GM13977 (cell line): ENCODE measurements around the gene METTL23.

Experiments used
- DNase-seq: peaks from one replicate; pipeline ENCODE4 v3.0.0; 2012; ENCODE audit warnings: low spot score
- in situ Hi-C: fragments of 300-500 bp; cut with MboI; formaldehyde crosslinking; loops from one replicate; pipeline ENCODE4 v1.12.0; 2022; ENCODE audit warnings: low sequenced_read_pairs, low pct_unique_long_range_greater_than_20kb, mixed read lengths, inconsistent platforms; ENCODE audit not compliant: unreplicated experiment
- TF ChIP-seq, protein P1 (sequence below): IDR thresholded peaks from 2 replicates; pipeline ENCODE4 v1.5.1; 2012; ENCODE audit warnings: mild to moderate bottlenecking, control low read depth; ENCODE audit not compliant: insufficient read depth; ENCODE audit errors: extremely low read depth, missing control alignments

Gene METTL23

DNA sequence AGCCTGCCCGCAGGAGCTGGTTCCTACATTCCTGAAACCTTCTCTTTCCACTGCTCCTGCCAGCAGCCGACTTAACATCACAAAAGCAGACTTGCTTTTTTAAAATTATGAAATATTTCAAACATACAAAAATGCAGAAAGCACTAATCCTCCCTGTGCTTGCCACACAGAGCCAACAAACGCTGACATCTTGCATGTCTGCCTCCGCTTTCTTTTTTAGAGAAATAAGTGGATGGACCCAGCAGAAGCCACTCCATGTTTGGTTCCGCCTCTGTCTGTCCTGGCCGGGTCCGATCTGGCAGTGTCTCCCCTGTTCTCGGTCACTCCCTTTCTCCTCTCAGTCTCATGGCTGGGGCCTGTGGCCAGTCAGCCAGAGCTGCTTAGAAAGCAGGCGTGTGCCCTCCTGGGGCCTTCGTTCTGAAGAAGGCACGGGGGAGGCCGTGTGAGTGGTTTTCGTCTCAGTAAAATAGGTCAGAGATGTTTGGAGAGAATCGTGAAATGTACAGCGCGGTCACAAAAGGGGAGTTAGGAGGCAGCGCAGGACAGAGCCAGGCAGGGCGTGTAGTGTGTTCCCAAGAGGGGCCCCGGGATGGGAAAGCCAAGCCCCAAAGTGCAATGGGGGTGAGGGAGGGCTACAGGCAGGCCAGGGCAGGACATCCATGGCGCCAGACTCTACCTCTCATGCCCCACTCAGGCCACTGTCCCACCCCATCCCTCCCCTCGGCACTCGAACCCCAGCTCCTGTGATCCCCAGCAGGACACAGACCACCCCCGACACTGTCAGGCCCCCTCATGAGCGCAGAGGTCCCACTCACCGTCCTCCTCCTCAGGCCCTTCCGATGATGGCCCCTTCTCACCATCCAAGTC, 39.1 kb upstream of the METTL23 start:
- TF ChIP-seq, protein P1, sequence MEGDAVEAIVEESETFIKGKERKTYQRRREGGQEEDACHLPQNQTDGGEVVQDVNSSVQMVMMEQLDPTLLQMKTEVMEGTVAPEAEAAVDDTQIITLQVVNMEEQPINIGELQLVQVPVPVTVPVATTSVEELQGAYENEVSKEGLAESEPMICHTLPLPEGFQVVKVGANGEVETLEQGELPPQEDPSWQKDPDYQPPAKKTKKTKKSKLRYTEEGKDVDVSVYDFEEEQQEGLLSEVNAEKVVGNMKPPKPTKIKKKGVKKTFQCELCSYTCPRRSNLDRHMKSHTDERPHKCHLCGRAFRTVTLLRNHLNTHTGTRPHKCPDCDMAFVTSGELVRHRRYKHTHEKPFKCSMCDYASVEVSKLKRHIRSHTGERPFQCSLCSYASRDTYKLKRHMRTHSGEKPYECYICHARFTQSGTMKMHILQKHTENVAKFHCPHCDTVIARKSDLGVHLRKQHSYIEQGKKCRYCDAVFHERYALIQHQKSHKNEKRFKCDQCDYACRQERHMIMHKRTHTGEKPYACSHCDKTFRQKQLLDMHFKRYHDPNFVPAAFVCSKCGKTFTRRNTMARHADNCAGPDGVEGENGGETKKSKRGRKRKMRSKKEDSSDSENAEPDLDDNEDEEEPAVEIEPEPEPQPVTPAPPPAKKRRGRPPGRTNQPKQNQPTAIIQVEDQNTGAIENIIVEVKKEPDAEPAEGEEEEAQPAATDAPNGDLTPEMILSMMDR = no peak
- no peak for DNase-seq
- in situ Hi-C loops = loop anchor here (10.0 kb wide), 1 partner anchor 163 kb away; no protein-coding TSS in a partner anchor

DNA sequence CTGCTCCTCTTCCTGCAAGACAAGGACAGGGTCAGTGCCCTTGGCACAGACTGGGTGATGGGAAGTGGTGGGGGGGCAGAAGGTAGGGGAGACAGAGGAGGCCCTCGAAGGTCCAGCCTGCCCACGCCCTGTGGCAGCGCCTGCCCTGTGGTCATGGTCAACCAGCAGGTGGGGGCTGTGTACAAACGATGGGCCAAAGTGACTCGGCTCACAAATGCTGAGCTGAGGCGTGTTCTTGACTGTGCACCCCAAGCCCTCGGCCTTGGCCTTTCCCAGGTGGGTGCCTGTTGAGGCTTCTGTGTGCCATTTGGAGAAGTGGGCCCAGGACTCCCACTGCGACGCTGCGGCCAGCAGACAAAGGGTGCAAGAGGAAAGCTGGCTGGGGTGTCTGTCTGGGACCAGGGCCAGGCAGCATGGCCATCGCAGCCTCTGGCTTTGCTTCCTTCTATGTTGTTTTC, 38.4 kb upstream of the METTL23 start:
- in situ Hi-C loops = loop anchor here (10.0 kb wide), 1 partner anchor 163 kb away; no protein-coding TSS in a partner anchor
- DNase-seq = no peak
- TF ChIP-seq, protein P1 = no peak

DNA sequence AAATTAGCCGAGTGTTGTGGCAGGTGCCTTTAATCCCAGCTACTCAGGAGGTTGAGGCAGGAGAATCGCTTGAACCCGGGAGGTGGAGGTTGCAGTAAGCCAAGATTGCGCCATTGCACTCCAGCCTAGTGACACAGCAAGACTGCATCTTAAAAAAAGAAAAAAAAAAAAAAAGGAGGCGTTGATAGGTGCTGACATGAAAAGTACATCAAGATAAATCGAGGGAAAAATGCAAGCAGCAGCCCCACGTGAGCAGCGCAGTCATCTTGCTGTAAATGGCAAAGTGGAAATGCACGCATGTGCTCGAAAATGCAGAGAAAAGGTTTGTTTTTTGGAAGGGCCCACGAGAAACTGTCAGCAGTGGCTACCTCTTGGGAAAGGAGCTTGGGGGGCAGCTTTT, 36.8 kb upstream of the METTL23 start:
- TF ChIP-seq, protein P1 = no peak
- in situ Hi-C loops = loop anchor here (10.0 kb wide), 1 partner anchor 165 kb away; no protein-coding TSS in a partner anchor
- DNase-seq = no peak

DNA sequence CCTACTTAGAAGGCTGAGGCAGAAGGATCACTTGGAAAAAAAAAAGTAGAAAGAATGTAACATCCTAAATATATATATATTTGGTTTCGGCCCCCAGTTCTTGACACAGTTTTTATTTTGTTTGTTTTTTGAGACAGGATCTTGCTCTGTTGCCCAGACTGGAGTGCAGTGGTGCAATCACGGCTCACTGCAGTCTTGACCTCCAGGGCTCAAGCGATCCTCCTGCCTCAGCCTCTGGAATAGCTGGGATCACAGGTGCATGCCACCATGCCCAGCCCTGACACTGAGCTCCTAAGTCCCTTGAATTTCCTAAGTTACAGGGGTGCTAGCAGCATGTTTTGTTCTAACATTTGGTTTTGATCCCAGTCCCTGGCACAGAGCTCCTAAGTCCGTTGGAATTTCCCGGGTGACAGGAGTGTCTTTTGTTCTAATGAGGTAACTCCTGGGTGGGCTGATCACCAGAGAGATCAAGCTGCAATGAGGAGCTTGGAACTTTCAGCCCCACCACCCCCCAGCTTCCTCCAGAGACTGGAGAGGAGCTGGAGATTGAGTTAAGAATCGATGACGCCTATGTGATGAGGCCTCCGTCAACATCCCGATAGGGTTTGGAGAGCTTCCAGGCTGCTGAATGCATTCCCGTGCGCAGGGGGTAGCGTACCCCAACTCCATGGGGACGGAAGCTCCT, 35.9 kb upstream of the METTL23 start:
- in situ Hi-C loops = no loop called here
- TF ChIP-seq, protein P1 = no peak
- DNase-seq = no peak

DNA sequence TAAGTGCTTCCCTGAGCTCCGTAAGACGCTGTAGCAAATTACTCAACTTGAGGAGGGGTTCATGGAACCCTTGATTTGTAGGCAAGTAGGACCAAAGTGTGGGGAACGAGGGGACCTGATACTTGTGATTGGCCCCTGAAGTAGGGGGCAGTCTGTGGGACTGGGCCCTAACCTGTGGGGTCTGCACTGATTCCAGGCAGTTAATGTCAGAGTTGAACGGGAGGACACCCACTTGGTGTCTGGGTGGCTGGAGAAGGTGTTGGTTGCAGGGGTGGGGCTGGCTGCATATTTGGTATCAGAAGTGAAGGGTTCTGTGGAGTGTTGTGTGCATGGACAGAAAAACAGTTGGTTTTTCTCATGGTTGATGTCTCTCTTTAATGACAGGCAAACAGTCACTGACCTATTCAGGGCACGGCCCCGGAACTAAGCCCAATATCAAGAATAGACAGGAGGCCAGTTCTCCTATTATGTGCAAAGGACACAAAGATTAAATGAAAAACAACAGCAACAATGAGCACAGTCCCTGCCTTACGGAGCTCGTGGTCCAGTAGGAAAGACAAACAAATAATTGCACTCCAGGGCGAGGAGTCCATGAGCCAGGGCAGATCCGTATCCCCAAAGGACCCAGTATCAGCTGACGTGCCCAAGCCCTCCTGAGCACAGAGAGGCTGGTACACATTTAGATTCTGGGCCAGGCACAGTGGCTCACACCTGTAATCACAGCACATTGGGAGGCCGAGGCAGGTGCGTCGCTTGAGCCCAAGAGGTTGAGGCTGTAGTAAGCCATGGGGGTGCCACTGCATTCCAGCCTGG, 35.1 kb upstream of the METTL23 start:
- in situ Hi-C loops = no loop called here

More for the DNA sequence above, 35.1 kb upstream of the METTL23 start:
- TF ChIP-seq, protein P1 = no peak
- DNase-seq = no peak
